GM19239 (cell line): Measurements from ENCODE around the gene CBFB.

ENCODE experiments used
- DNase-seq: peaks from one replicate; pipeline ENCODE4 v3.0.0; 2011; ENCODE audit warnings: low spot score; ENCODE audit not compliant: insufficient read length
- FAIRE-seq: peaks from 2 replicates; lab custom pipeline; 2011; peaks lifted over from hg19 to GRCh38; lab: Jason Lieb, UNC

CBFB gene

GRCh38 chr16:67087803-67088202, 58.9 kb downstream of the CBFB start:
- FAIRE-seq: no peak
- no peak for DNase-seq

- FAIRE-seq (no peak), DNase-seq (no peak)
Observed at GRCh38 chr16:67088551-67088950, 59.6 kb downstream of the CBFB start.

- DNase-seq: no peak
- no peak for FAIRE-seq
Observed at GRCh38 chr16:67089101-67089500, 60.2 kb downstream of the CBFB start.

GRCh38 chr16:67091906-67092566, 63.1 kb downstream of the CBFB start:
- FAIRE-seq (no peak), DNase-seq (no peak)

- DNase-seq (no peak), FAIRE-seq (peak; percentile 21)
Observed at GRCh38 chr16:67093098-67093726, 64.3 kb downstream of the CBFB start.

GRCh38 chr16:67098599-67098998, 69.7 kb downstream of the CBFB start:
- FAIRE-seq (no peak), DNase-seq (no peak)

- DNase-seq (no peak), FAIRE-seq (no peak)
Observed at GRCh38 chr16:67100569-67101310, 71.8 kb downstream of the CBFB start.

GRCh38 chr16:67101311-67102082, 72.5 kb downstream of the CBFB start:
- no peak for DNase-seq
- FAIRE-seq: no peak

GRCh38 chr16:67104061-67104460, 75.1 kb downstream of the CBFB start:
- FAIRE-seq (no peak), DNase-seq (no peak)

GRCh38 chr16:67104845-67105244, 75.9 kb downstream of the CBFB start:
- no peak for FAIRE-seq
- DNase-seq: no peak

- DNase-seq: no peak
- FAIRE-seq: no peak
Observed at GRCh38 chr16:67105246-67105645, 76.3 kb downstream of the CBFB start.

GRCh38 chr16:67105881-67106280, 76.9 kb downstream of the CBFB start:
- DNase-seq (no peak), FAIRE-seq (no peak)

- no peak for FAIRE-seq
- DNase-seq: no peak
Observed at GRCh38 chr16:67108489-67108888, 79.5 kb downstream of the CBFB start.

- no peak for FAIRE-seq
Observed at GRCh38 chr16:67108931-67109406, 80.0 kb downstream of the CBFB start.

GRCh38 chr16:67109407-67110135, 80.6 kb downstream of the CBFB start, which contains the start of gene PHAF1:
Gene PHAF1, plus strand, starts transcription at chr16:67109941. Its CDS starts 235 bp downstream, at chr16:67110176.
- DNase-seq: peak; percentile 96
- peak; percentile 88 for FAIRE-seq

More at GRCh38 chr16:67108931-67109406, 80.0 kb downstream of the CBFB start:
- no peak for DNase-seq

- FAIRE-seq: no peak
- no peak for DNase-seq
Observed at GRCh38 chr16:67111951-67112444, 83.0 kb downstream of the CBFB start.

GRCh38 chr16:67112591-67113399, 83.8 kb downstream of the CBFB start:
- no peak for DNase-seq
- no peak for FAIRE-seq

GRCh38 chr16:67114793-67115192, 85.8 kb downstream of the CBFB start:
- no peak for FAIRE-seq
- DNase-seq: no peak

- DNase-seq: no peak
- no peak for FAIRE-seq
Observed at GRCh38 chr16:67115639-67116038, 86.7 kb downstream of the CBFB start.
